A673 (cell line): ENCODE measurements around the gene CASP2.

Source experiments
- CTCF ChIP-seq: fragments of 300-800, 200-600 bp; sonication (generic); conservative IDR thresholded peaks from 2 replicates; pipeline ENCODE4 v1.5.1; 2017; ENCODE audit warnings: low read depth, mild to moderate bottlenecking, antibody characterized with exemption, low read length, moderate library complexity, mixed read lengths
- EZH2 ChIP-seq: fragments of 200-600 bp; sonication (generic); IDR thresholded peaks from 2 replicates; pipeline ENCODE4 v1.6.1; 2017; ENCODE audit warnings: borderline replicate concordance, low read depth, mild to moderate bottlenecking, mixed read lengths, antibody characterized with exemption, low read length; ENCODE audit not compliant: poor library complexity, severe bottlenecking

- no peak for TF ChIP-seq EZH2
- TF ChIP-seq CTCF: no peak
Measured at GRCh38 chr7:143243111-143243510, 45.0 kb upstream of the CASP2 start.
